Keratinocyte (primary cell): ENCODE results near the gene MYCBP2.

Experiments used
- CTCF ChIP-seq, 3 experiments: IDR thresholded peaks in 1 of 3; conservative IDR thresholded peaks in 1 of 3; optimal IDR thresholded peaks in 1 of 3; 2 replicates in 2 of 3; 3 replicates in 1 of 3; pipeline versions ENCODE3 to v1.5.1; 2011; ENCODE audit warnings: low read length in 3 of 3, mild to moderate bottlenecking in 3 of 3, moderate library complexity in 2 of 3, control low read depth in 1 of 3, inconsistent platforms in 1 of 3; ENCODE audit not compliant: insufficient read depth in 2 of 3; ENCODE audit errors: extremely low read depth in 1 of 3
- EZH2 ChIP-seq: IDR thresholded peaks from one replicate; pipeline ENCODE4 v1.6.1; 2012; ENCODE audit warnings: inconsistent platforms, mild to moderate bottlenecking, low read length, moderate library complexity

DNA sequence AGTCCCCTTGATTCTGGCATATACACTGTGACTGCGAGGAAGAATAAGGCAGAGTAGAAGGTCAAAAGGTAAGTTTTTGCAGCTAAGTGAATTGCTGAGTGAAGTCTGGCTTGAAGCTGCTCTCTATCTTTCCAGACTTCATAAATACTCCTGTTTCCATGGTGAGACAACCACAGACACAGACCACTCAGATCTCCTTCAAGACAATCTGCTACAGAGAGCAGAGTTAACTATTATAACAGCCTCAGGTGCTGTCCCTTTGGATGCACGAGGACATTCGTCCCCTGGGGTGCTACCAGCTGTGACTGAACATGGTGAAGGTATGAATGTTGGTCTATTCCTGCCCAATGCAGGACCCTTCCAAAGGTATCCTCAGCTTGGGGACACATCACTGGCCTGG lies 104.0 kb downstream of the MYCBP2 start:
- TF ChIP-seq CTCF (optimal IDR thresholded peaks at IDR 0.05 in 1 of 3, IDR thresholded peaks at IDR 0.05 in 1 of 3, conservative IDR thresholded peaks at IDR 0.05 in 1 of 3; ENCODE audit: extremely low read depth in 1 of 3, insufficient read depth in 2 of 3, low read length in 3 of 3), result no peak
- TF ChIP-seq EZH2, result no peak
